NCI-H1105 treated with DMSO at 0.1 percent for 48 hours (cell line): ENCODE measurements around the gene CEP250.
"Not testable (repeated sequence)": the region's sequence is repeated elsewhere in the genome, so short reads cannot be mapped to it uniquely, and the experiment has no call there.

Experiments used
- DNase-seq: peaks from one replicate; lab custom pipeline; 2025; lab: John Stamatoyannopoulos, UW

CEP250 gene

GRCh38 chr20:35497780-35498189, 42.4 kb downstream of the CEP250 start:
- no peak for DNase-seq

DNA sequence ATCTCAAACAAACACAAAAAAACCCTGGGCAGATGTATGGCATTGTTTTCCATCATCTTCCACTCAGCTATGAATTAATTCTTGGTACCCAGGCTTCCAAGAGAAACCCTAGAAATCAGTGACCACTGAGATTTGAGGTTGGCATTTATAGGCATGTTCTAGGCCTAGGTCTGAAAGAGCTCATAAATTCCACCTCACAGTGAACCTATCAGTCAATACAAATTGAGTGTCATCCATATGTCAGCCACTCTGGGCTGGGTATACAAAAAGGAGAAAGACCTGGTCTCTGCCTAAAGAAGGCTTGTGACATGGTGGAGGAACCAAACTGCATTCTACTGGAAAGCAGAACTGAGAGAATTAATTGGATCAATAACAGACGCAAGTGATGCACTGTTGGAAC, 43.9 kb downstream of the CEP250 start:
- DNase-seq = no peak

DNA sequence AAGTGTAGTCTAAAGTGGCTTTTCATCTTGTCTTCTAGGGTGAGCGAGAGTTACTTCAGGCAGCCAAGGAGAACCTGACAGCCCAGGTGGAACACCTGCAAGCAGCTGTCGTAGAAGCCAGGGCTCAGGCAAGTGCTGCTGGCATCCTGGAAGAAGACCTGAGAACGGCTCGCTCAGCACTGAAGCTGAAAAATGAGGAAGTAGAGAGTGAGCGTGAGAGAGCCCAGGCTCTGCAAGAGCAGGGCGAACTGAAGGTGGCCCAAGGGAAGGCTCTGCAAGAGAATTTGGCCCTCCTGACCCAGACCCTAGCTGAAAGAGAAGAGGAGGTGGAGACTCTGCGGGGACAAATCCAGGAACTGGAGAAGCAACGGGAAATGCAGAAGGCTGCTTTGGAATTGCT, 47.0 kb downstream of the CEP250 start:
- DNase-seq = no peak

DNA sequence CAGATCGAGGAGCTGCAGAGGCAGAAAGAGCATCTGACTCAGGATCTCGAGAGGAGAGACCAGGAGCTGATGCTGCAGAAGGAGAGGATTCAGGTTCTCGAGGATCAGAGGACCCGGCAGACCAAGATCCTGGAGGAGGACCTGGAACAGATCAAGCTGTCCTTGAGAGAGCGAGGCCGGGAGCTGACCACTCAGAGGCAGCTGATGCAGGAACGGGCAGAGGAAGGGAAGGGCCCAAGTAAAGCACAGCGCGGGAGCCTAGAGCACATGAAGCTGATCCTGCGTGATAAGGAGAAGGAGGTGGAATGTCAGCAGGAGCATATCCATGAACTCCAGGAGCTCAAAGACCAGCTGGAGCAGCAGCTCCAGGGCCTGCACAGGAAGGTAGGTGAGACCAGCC, 47.9 kb downstream of the CEP250 start:
- DNase-seq = no peak

GRCh38 chr20:35503841-35504561, 48.6 kb downstream of the CEP250 start:
- DNase-seq = no peak

DNA sequence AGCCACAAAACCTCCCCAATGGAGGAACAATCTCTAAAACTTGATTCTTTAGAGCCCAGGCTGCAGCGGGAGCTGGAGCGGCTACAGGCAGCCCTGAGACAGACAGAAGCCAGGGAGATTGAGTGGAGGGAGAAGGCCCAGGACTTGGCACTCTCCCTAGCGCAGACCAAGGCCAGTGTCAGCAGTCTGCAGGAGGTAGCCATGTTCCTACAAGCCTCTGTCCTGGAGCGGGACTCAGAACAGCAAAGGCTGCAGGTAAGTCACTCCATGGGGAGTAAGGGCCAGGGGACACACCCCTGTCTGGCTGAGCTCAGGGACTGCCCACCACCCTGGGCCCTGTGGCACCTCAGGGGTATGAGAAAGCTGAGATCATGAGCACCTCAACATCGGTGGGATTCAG, 49.4 kb downstream of the CEP250 start:
- DNase-seq = no peak

GRCh38 chr20:35506179-35506578, 50.8 kb downstream of the CEP250 start:
- DNase-seq = no peak

DNA sequence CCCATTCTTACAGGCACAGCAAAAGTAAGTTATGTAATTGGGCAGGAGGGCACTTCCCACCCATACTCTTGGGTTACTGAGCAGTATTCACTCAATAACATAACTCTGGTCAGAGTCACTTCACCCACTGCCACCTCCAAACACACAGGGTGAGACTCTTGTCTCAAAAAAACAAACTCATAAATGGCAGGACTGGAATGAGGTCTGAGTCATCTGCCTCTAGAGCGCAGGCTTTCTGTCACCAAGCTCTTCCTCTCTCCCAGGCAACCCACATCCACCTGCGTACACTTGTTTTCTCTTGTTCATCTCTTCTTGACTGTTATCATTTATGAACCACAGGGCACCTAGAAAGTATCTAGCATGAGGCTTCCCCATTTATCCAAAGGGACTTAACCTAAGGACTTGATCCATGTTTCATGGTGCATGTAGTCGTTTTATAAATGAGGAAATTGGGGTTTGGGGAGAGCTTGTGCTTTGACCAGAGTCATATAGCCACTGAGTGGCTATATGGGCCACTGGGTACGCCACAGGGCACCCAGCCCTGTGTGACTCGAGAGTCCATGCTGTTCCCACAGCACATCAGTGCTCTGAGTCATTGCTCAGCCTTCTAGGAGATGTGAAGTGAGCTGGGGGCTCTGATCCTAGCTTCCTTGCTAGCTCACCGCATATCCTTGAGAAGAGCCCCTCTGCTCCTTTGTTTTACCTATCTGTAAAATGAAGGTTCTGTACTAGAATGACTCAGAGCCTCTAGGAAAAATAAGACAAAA, 51.7 kb downstream of the CEP250 start:
- no peak for DNase-seq

DNA sequence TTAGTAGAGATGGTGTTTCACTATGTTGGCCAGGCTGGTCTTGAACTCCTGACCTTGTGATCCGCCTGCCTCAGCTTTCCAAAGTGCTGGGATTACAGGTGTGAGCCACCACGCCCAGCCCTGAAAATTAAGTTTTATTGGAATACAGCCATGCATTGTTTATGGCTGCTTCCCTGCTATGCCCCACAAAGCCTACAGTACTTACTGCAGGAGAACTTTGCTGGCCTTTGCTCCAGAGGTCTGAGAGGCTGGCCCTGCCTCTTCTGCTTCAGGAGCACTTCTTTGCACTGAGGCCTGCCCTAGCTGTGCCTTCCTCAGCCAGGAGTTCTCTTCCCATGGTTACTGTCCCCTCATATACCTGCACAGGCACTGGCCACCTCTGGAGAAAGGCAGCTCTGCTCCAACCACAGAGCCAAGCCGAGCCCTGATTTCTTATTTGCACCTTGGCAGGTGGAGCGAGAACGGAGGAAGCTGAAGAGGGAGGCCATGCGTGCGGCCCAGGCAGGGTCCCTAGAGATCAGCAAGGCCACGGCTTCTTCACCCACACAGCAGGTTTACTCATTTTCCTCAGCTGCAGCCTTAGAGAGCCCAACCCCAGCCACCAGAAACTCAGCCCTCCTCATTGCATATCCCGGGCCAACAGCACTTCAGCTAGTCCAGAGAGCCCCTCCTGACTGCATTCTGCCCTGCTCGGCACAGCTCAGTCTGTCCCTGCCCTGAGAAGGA, 53.3 kb downstream of the CEP250 start:
- no peak for DNase-seq

DNA sequence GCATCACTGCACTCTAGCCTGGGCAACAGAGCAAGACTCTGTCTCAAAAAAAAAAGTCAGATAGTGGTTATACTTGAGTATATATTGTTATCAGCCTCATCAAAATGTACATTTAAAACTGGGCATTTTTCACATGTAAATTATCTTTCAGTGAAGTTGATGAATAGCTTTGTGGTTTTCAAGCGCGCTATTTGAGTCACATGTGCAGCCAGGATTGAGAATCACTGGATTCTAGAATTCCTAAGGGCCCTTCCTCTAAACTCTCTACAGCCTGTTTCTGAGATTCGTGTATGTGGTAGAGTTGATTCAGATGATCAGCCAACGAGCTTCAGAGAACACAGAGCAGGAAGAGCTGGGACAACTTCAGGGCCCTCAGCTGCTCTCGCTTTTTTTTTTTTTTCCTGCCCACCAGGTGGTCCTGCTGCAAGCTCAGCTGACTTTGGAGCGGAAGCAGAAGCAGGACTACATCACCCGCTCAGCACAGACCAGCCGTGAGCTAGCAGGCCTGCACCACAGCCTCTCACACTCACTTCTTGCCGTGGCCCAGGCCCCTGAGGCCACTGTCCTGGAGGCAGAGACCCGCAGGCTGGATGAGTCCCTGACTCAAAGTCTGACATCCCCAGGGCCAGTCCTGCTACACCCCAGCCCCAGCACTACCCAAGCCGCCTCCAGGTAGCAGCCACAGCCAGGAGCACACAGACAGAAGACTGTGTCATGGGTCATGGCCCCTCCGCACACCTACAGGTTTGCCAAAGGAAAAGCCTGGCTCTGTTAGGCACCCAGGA, 55.7 kb downstream of the CEP250 start:
- no peak for DNase-seq

DNA sequence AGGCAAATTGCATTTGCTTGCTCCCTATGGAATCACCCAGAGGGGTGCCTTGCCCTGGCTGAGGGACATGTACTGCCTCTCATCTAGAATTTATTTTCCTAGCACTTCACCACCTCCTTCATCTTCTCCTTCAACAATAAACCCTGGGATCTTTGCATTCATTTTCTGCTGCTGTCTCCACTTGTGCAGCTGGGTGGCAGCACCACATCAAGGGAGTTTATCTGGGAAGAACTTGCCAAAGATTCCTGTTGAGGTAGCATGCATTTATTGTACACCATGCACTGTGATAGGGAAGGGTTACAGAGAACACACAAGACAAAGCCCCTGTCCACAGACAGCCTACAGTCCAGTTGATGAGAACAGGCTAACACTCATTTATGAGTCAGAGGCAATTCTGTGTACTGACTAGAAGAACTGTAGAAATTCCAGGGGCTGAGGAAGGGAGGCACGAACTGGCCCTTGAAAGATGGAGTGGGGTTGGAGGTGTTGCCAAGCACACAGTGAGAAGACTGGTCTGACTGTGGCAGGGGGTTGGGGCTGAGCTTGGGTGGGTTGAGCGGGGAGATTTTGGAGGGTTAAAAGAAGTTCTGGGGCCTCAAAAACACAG, 56.5 kb downstream of the CEP250 start:
- DNase-seq = peak; percentile 28

DNA sequence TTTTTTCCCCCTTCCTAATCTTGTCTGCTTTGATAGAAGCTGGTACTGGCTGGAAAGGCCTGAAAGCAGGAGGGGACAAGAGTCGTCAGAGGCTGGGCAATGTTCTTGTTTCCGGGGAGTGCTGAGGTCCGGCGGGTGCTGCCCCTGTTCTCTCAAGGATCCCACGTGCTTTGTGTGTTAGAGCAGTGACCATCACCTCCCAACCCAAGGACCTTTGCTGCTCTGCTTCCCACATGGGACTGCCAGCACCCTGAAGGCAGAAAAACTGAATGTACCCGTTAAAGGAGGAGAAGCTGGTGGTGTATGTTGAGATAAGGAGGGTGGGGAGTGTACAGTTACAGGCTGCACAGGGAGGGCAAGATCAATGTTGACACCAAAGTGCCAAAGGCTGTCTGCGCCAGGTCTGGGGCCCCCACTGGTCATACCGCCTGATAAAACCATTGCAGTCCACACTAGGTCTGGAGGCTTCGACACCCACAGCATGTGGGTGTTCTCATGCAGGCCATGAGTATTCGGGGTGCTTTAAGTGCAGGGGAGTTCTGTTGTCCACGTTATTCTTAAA, 59.1 kb downstream of the CEP250 start:
- DNase-seq = no peak

- no peak for DNase-seq
Measured at GRCh38 chr20:35515341-35515740, 59.9 kb downstream of the CEP250 start.

GRCh38 chr20:35515949-35516645, 60.7 kb downstream of the CEP250 start:
- no peak for DNase-seq

DNA sequence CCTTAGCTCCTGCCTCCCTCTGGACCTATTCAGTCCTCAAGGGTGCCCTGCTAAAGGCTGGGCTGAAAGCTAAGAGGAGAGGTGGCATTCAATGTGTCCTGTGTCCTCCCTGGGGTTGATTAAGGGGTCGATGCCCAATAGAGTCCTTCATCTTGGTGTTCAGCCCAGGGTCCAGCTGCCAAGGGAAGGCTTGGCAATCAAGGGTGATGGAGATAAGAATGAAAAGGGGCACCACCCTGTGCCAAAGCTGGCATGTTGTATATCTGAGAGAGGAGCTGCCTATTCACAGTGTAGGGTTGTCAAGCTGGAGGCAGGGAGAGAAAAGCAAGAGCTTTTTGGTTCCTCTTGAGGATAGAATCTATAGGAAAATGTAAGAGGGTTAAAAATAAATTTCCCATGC, 61.7 kb downstream of the CEP250 start:
- peak; percentile 3 for DNase-seq

DNA sequence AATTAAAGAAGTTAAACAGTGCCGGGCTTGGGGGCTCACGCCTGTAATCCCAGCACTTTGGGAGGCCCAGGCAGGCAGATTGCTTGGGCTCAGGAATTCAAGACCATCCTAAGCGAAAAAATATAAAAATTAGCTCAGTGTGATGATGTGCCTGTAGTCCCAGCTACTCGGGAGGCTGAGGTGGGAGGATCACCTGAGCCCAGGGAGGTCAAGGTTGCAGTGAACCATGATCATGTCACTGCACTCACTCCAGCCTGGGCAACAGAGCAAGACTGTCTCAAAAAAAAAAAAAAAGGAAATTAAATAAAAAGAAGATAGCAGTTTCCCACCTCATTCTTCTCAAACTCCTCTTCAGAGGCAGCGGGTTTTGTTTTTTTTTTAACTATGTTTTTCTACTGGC, 62.4 kb downstream of the CEP250 start:
- not testable (repeated sequence) for DNase-seq

- DNase-seq = no peak
Measured at GRCh38 chr20:35518955-35519354, 63.6 kb downstream of the CEP250 start.

GRCh38 chr20:35523298-35523888, 68.0 kb downstream of the CEP250 start:
- no peak for DNase-seq

DNA sequence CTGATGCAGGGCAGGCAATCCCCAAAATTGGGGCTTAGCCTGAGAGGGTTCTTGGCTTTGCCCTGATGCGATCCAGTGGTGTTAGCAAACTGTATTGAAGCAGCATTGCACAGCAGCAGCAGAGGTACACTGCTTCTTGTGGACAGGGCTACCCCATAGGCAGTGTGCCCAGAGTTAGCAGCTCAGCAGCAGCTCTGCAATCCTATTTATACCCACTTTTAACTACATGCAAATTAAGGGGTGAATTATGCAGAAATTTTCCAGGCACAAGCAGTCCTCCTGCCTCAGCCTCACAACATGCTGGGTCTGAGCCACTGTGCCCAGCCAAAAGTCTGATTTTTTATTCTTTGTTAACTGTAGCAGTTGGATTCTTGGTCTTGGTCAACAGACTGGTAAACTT, 70.2 kb downstream of the CEP250 start:
- DNase-seq = no peak

DNA sequence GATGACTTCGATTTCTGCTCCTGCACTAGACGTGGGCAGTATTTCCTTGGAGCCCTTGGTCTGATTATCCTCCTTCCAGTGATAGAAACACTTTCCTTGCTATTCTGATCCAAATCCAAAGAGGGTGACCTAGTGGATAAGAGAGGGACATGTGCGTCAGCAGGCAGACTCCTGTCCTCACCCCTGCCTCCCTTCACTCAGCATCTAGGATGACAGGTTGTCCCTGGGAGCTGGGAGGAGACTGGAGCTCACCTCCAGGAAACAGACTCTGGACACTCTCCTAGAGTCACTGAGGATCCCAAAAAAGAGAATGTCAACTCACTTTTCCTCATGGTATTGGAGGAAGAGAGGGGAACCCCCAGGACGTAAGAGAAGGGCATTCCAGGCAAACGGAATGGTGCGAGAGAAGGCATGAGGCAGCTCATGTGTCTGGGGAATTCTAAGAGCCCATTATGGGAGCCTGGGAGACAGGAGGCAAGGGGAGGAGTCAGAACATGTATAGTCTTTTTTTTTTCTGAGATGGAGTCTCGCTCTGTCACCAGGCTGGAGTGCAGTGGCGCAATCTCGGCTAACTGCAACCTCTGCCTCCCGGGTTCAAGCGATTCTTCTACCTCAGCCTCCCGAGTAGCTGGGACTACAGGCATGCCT, 71.8 kb downstream of the CEP250 start:
- DNase-seq = no peak
